ENCODE results near the gene AHDC1. TPM values are rescaled to one million over a fixed set of nuclear protein-coding genes. Genes with fewer than 3 reads are reported as not detected.

AHDC1 gene
- total and polyA plus RNA-seq, 2 of the 13 experiments (the other 11 are each of a cell fraction or from before 2014, with no cell fraction given) = 1.0 to 2.7 TPM

DNA sequence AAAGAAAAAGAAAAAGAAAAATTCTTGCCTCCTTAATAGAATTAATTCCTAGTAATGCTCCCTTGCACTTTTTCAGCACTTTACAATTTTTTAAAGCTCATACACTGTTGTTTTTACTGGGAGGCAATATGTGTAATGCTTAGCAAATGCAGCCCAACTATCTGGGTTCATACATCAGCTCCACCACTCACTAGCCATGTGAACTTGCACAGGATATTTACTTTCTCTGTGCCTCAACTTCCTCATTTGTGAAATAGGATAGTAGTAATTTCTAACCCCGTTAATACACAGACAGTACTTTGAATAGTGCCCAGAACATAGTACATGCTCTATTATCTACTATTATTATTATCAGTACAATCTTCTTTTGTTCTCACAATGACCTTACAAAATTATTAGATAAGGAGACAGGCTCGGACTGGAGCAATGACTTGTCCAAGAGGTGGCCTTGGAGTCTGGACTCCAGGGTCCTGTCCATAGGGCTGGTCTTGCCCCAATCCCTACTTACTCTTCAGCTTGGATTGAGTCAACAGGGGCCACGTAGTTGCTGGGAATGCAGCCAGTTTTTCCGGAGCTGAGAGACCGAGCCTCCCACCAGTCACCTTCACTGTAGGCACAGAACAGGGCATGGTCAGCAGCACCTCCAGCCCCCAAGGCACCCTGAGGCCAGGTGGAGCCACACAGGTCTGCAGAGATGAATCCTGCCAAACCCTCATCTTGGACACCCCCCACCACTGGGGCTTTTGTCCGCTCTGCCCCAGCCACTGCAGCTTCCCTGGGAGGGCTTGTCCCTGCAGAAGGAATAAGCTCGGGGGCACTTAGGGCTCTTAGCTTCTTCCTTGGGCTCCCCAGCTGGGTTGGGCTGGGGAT, 17.3 kb upstream of the AHDC1 start (continued):
- TF ChIP-seq, protein P1, sequence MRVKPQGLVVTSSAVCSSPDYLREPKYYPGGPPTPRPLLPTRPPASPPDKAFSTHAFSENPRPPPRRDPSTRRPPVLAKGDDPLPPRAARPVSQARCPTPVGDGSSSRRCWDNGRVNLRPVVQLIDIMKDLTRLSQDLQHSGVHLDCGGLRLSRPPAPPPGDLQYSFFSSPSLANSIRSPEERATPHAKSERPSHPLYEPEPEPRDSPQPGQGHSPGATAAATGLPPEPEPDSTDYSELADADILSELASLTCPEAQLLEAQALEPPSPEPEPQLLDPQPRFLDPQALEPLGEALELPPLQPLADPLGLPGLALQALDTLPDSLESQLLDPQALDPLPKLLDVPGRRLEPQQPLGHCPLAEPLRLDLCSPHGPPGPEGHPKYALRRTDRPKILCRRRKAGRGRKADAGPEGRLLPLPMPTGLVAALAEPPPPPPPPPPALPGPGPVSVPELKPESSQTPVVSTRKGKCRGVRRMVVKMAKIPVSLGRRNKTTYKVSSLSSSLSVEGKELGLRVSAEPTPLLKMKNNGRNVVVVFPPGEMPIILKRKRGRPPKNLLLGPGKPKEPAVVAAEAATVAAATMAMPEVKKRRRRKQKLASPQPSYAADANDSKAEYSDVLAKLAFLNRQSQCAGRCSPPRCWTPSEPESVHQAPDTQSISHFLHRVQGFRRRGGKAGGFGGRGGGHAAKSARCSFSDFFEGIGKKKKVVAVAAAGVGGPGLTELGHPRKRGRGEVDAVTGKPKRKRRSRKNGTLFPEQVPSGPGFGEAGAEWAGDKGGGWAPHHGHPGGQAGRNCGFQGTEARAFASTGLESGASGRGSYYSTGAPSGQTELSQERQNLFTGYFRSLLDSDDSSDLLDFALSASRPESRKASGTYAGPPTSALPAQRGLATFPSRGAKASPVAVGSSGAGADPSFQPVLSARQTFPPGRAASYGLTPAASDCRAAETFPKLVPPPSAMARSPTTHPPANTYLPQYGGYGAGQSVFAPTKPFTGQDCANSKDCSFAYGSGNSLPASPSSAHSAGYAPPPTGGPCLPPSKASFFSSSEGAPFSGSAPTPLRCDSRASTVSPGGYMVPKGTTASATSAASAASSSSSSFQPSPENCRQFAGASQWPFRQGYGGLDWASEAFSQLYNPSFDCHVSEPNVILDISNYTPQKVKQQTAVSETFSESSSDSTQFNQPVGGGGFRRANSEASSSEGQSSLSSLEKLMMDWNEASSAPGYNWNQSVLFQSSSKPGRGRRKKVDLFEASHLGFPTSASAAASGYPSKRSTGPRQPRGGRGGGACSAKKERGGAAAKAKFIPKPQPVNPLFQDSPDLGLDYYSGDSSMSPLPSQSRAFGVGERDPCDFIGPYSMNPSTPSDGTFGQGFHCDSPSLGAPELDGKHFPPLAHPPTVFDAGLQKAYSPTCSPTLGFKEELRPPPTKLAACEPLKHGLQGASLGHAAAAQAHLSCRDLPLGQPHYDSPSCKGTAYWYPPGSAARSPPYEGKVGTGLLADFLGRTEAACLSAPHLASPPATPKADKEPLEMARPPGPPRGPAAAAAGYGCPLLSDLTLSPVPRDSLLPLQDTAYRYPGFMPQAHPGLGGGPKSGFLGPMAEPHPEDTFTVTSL (CRISPR knock-in tag; IDR thresholded peaks at IDR 0.05; ENCODE audit: borderline replicate concordance) = no peak
- TF ChIP-seq NFE2L1 (CRISPR knock-in tag; IDR thresholded peaks at IDR 0.05; ENCODE audit: borderline replicate concordance) (no peak), SUZ12 (IDR thresholded peaks at IDR 0.05; ENCODE audit: low read depth, low read length) (no peak), KDM6A (CRISPR knock-in tag; IDR thresholded peaks at IDR 0.05; ENCODE audit: low read depth) (no peak), LCORL (IDR thresholded peaks at IDR 0.05) (no peak), LCORL (CRISPR knock-in tag; IDR thresholded peaks at IDR 0.05) (peak; percentile 28; the same call in 1 of the 2 replicates), ZNF17 (CRISPR knock-in tag; IDR thresholded peaks at IDR 0.05) (no peak), CREM (IDR thresholded peaks at IDR 0.05) (peak; percentile 43; the same call in 1 of the 2 replicates), CREM (CRISPR knock-in tag; IDR thresholded peaks at IDR 0.05) (no peak), MYNN (CRISPR knock-in tag; IDR thresholded peaks at IDR 0.05; ENCODE audit: low read depth) (no peak), SIX1 (CRISPR knock-in tag; IDR thresholded peaks at IDR 0.05; ENCODE audit: borderline replicate concordance) (no peak), HDAC2 (CRISPR knock-in tag; IDR thresholded peaks at IDR 0.05) (0 out of 2 replicates have a peak, but pooled peaks have one; percentile 33), CEBPB (IDR thresholded peaks at IDR 0.05; ENCODE audit: borderline replicate concordance, low read depth, low read length) (peak; percentile 9; the same call in 1 of the 2 replicates), TEAD2 (CRISPR knock-in tag; IDR thresholded peaks at IDR 0.05) (no peak)

All from HepG2 (cell line).